Thyroid gland (tissue), 4 donors: Measurements from ENCODE around the gene SCOC. TPM values are rescaled to one million over a fixed set of nuclear protein-coding genes. Genes with fewer than 3 reads are reported as not detected.

ENCODE experiments used
- DNase-seq, 2 donors: peaks; one replicate each; pipeline ENCODE4 v3.0.0-alpha.2; 2019
- H3K27ac ChIP-seq, 3 donors: fragments of 200-600 bp; sonication (generic); 1 replicate in 2 of 3; 2 replicates in 1 of 3; pipeline ENCODE4 v1.5.1; 2016 to 2019; ENCODE audit warnings: mild to moderate bottlenecking in 1 of 3, moderate library complexity in 1 of 3
- H3K27me3 ChIP-seq: fragments of 200-600 bp; sonication (generic); one replicate; pipeline ENCODE4 v1.5.1; 2019
- H3K36me3 ChIP-seq, 2 donors: fragments of 200-600 bp; sonication (generic); one replicate each; pipeline ENCODE4 v1.5.1; 2016 to 2019
- H3K4me1 ChIP-seq, 2 donors: fragments of 200-600 bp; sonication (generic); one replicate each; pipeline ENCODE4 v1.5.1; 2017 to 2019
- H3K4me3 ChIP-seq, 3 donors: fragments of 200-600 bp; sonication (generic); replicated peaks in 1 of 3; 1 replicate in 2 of 3; 2 replicates in 1 of 3; pipeline ENCODE4 v1.5.1; 2016; ENCODE audit warnings: mild to moderate bottlenecking in 1 of 3
- H3K9me3 ChIP-seq: fragments of 200-600 bp; sonication (generic); one replicate; pipeline ENCODE4 v1.5.1; 2017
- CTCF ChIP-seq, 6 experiments: fragments of 200-600 bp in 3 of 6; fragments of 450-650 bp in 3 of 6; sonication (generic) in 3 of 6; IDR thresholded peaks; one replicate each; pipeline ENCODE4 v1.5.1; 2016 to 2019; ENCODE audit warnings: antibody characterized with exemption in 6 of 6, mild to moderate bottlenecking in 2 of 6, inconsistent platforms in 1 of 6, moderate library complexity in 1 of 6
- POLR2A ChIP-seq, 2 donors: fragments of 450-650 bp; IDR thresholded peaks; one replicate each; pipeline ENCODE4 v1.6.1; 2017; ENCODE audit warnings: antibody characterized with exemption in 2 of 2, mild to moderate bottlenecking in 2 of 2, moderate library complexity in 1 of 2
- WGBS, 2 donors: methylation state at CpG; one replicate each; pipeline ENCODE4 v1.1.5; 2017; 5-methylcytosine and 5-hydroxymethylcytosine counted together
- intact Hi-C: fragments of 100-400 bp; cut with DNase I; formaldehyde crosslinking; loops from one replicate; pipeline ENCODE4 v1.15.1; 2023
- total RNA-seq, 4 donors: library from RNA; depleted of rRNA; stranded (reverse); fragments of >200 nt; gene quantifications; one replicate each; pipeline ENCODE4 v1.2.3, GENCODE V29; 2016

Gene SCOC
- total RNA-seq, 4 donors from 2014 or later, result 62.0 to 71.4 (median 66.0) TPM

GRCh38 chr4:140363558-140363957 lies 9.9 kb upstream of the SCOC start:
- H3K4me1 ChIP-seq, result no peaks in the 10 kb centered on the region
- no peaks in the 10 kb centered on the region for H3K9me3 ChIP-seq
- intact Hi-C loops, result loop anchor here (10.0 kb wide), 1 partner anchor 491 kb away; no protein-coding TSS in a partner anchor
- H3K27ac ChIP-seq, result no peak overlapping the region
- TF ChIP-seq POLR2A (IDR thresholded peaks at IDR 0.05), result no peak
- TF ChIP-seq CTCF (IDR thresholded peaks at IDR 0.05), result no peak
- H3K36me3 ChIP-seq, result no peaks in the 10 kb centered on the region
- DNase-seq, result no peak
- H3K4me3 ChIP-seq, result no peak overlapping the region
- no peaks in the 10 kb centered on the region for H3K27me3 ChIP-seq

- Histone ChIP-seq H3K4me1 (no peaks in the 10 kb centered on the region), H3K9me3 (no peaks in the 10 kb centered on the region), H3K36me3 (no peaks in the 10 kb centered on the region), H3K27ac (no peak overlapping the region), H3K27me3 (no peaks in the 10 kb centered on the region), H3K4me3 (no peak overlapping the region)
- peak; percentile 8 to 24 for DNase-seq
- no peak for TF ChIP-seq POLR2A (IDR thresholded peaks at IDR 0.05)
- no peak for TF ChIP-seq CTCF (IDR thresholded peaks at IDR 0.05)
- intact Hi-C loops, result loop anchor here (10.0 kb wide), 1 partner anchor 487 kb away; no protein-coding TSS in a partner anchor
- 78 to 82% methylated on average over 2 of the region's 2 CpGs for WGBS, 2 donors
Observed at GRCh38 chr4:140367738-140368137, 5.7 kb upstream of the SCOC start.

DNA sequence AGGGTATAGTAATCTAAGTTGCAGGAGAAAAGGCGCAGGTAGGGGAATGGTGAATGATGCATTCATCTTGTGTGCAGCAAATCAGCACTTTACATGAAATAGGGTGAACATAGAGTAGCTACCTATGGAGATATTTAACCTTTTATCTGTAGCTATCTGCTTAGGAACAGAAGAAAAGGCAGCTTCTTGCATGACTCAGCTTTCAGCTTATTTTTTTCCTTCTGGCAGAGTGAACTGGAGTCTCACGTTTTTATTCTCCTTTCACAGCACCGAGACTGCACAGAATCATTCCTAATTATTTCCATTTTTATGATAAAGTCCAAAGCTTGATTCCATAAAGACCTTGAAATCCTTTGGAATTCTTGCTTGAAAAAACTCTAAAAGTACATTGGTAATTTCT lies 4.8 kb upstream of the SCOC start:
- Histone ChIP-seq H3K27ac (no peak overlapping the region), H3K36me3 (no peaks in the 10 kb centered on the region), H3K4me3 (no peak overlapping the region), H3K4me1 (no peaks in the 10 kb centered on the region), H3K27me3 (no peaks in the 10 kb centered on the region), H3K9me3 (no peaks in the 10 kb centered on the region)
- no peak for TF ChIP-seq CTCF (IDR thresholded peaks at IDR 0.05)
- WGBS, 2 donors, result 86% methylated on average over 3 of the region's 3 CpGs
- intact Hi-C loops, result loop anchor here (10.0 kb wide), 1 partner anchor 486 kb away; no protein-coding TSS in a partner anchor
- DNase-seq, result no peak

DNA sequence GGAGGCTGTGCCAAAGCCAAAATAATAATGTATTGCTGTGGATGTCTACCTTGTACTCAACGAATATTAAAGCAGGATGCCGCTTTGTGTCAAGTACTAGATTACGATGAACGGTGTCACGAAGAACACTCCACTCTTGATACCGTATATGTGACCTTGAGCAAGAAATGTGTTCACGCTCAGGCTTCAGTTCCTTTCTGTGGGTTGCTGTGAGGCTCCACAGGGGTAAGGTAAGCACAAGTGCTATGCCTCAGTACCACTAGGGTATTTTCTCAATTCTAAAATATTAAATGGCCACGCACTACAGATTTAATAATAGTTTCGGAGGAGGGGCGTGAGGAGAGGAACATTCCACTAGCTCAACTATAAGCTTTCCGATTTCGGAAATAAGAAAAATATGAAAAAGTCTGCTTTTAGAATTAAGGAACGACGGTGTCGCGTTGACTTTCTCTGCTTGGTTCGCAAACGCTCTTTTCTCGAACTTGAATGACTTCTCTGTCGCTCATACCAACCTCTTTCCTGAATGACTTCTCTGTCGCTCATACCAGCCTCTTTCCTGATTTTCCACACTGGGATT lies 607 bp upstream of the SCOC start:
- Histone ChIP-seq H3K27me3 (no peaks in the 10 kb centered on the region), H3K36me3 (no peaks in the 10 kb centered on the region), H3K27ac (peak overlapping the region; percentile 50 to 75 (median 60)), H3K4me3 (peak overlapping the region; percentile 29 to 50 (median 32)), H3K4me1 (peaks cover 9 to 14% of the 10 kb centered on the region in 2 donors), H3K9me3 (no peaks in the 10 kb centered on the region)
- intact Hi-C loops, result loop anchor here (10.0 kb wide), 2 partner anchors 152 to 218 kb away; partner anchors contain the start of genes ELMOD2 and MAML3
- WGBS, 2 donors, result 1% methylated on average over 21 of the region's 21 CpGs
- TF ChIP-seq POLR2A (IDR thresholded peaks at IDR 0.05) (no peak), CTCF (IDR thresholded peaks at IDR 0.05) (peak in 5 of 6 experiments; percentile 18 to 46 (median 30))
- DNase-seq, result peak; percentile 6 to 7

DNA sequence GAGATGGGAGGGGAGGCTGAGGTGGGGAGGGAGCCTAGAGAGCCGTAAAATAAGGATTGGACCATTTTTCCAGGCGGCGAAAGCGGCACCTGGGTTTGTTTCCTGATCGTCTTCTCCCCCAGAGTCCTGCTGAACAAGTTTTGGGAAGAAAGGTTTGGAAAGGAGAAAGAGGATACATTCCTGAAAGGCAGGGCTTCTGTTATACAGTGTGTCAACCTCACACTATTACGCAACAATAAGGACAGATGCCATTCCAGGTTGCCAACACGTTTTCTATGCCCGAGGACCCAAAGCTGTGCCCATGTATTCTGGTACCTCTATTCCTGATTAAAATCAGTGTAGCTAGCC lies 658 bp downstream of the SCOC start:
- peak overlapping the region; percentile 59 to 89 (median 72) for H3K27ac ChIP-seq
- intact Hi-C loops, result loop anchor here (10.0 kb wide), 2 partner anchors 151 to 219 kb away; partner anchors contain the start of genes ELMOD2 and MAML3
- H3K4me3 ChIP-seq, result peak overlapping the region; percentile 41 to 84 (median 57)
- no peak for TF ChIP-seq CTCF (IDR thresholded peaks at IDR 0.05)
- TF ChIP-seq POLR2A (IDR thresholded peaks at IDR 0.05), result no peak
- H3K4me1 ChIP-seq, result peaks cover 9 to 14% of the 10 kb centered on the region in 2 donors
- H3K9me3 ChIP-seq, result no peaks in the 10 kb centered on the region
- H3K36me3 ChIP-seq, result no peaks in the 10 kb centered on the region
- no peak for DNase-seq
- 1 to 5% methylated on average over 8 of the region's 8 CpGs for WGBS, 2 donors
- no peaks in the 10 kb centered on the region for H3K27me3 ChIP-seq
